IPS-20b (cell line): Measurements from ENCODE around the gene PACSIN2.

ENCODE experiments used
- H3K27ac ChIP-seq: one replicate; pipeline ENCODE4 v1.5.1; 2013; ENCODE audit warnings: low read length
- H3K27me3 ChIP-seq: 2 replicates; pipeline ENCODE4 v1.6.1; 2013; ENCODE audit warnings: mild to moderate bottlenecking, low read length, inconsistent platforms; ENCODE audit not compliant: insufficient read depth
- H3K36me3 ChIP-seq: 2 replicates; pipeline ENCODE4 v1.6.1; 2013; ENCODE audit warnings: low read depth, mild to moderate bottlenecking, inconsistent platforms, low read length, moderate library complexity; ENCODE audit not compliant: insufficient read depth
- H3K4me1 ChIP-seq: 2 replicates; pipeline ENCODE4 v1.6.1; 2013; ENCODE audit warnings: mild to moderate bottlenecking, control low read depth, inconsistent platforms, low read length, moderate library complexity; ENCODE audit not compliant: insufficient read depth
- H3K4me3 ChIP-seq: 2 replicates; pipeline ENCODE4 v1.5.1; 2013; ENCODE audit warnings: mild to moderate bottlenecking, low read length, inconsistent platforms
- H3K9ac ChIP-seq: 2 replicates; pipeline ENCODE4 v1.6.1; 2013; ENCODE audit warnings: low read depth, mild to moderate bottlenecking, inconsistent platforms, low read length, moderate library complexity
- H3K9me3 ChIP-seq: 2 replicates; pipeline ENCODE4 v1.6.1; 2013; ENCODE audit warnings: mild to moderate bottlenecking, low read depth, low read length, inconsistent platforms; ENCODE audit not compliant: insufficient read depth

PACSIN2 gene

DNA sequence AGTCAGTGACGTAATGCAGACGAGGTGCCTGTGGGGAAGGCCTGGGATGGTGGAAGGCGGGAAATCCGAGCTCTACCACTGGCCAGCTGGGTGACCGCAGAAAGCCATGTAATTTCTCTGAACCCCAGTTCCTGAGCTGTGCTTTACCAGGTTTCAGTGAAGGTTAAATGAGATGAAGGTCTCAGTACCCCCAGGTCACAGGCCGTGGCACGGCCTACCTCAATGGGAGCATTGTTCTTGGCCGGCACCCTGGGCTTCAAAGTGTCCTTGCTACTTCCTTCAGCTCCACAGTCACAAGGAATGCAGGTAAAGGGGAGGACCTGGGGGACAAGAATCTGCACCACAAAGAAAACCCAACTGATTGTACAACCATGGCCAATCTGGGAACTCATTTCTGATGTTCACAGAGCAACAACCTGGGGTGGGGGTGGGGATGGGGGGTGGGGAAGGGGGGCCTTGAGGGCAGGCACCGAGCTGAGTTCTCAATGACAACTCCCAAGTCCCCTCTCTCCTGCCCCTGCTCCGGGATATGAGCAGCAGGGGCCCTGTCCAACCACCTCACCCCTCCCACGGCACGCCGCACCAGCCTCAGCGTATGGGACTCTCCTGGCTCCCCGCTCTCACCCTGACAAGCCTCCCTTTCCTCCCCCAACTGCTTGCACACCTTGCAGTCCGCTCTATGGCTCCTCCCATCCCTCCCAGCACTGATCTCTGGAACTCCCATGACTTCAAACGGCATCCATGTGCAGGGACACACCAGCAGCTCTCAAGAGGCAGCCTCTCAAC lies 98.8 kb downstream of the PACSIN2 start:
- Histone ChIP-seq H3K4me1 (peaks cover 24% of the 10 kb centered on the region), H3K4me3 (peak overlapping the region; percentile 16; the same call in 1 of the 2 replicates), H3K9ac (peak overlapping the region; percentile 42; the same call in 1 of the 2 replicates), H3K27ac (peak overlapping the region; percentile 73), H3K36me3 (0 out of 2 replicates have a peak, but pooled peaks cover 4% of the 10 kb centered on the region), H3K27me3 (no peaks in the 10 kb centered on the region), H3K9me3 (no peaks in the 10 kb centered on the region)

DNA sequence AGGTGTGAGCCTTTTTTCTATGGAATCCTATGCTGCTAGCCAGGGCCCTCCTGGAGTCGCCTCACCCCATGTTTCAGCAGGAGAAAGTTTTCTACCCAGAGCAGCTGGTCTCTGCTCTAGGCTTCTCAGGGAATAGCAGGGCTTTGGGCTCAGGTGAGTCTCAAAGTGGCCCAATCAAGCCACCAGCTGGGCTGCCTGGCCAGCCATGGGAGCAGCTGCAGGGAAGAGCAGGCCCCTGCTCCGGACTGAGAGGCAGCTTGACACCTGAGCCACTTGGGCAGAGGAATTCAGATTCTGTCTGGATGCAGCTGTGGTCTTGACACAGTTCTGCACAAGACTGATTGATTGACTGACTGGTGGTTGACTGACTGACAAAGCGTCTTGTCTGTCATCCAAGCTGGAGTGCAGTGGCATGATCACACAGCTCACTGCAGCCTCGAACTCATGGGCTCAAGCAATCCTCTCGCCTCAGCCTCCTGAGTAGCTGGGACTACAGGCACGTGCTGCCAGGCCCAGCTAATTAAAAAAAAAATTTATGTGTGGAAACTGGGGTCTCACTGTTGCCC lies 100.4 kb downstream of the PACSIN2 start:
- H3K9ac ChIP-seq, result no peak overlapping the region

DNA sequence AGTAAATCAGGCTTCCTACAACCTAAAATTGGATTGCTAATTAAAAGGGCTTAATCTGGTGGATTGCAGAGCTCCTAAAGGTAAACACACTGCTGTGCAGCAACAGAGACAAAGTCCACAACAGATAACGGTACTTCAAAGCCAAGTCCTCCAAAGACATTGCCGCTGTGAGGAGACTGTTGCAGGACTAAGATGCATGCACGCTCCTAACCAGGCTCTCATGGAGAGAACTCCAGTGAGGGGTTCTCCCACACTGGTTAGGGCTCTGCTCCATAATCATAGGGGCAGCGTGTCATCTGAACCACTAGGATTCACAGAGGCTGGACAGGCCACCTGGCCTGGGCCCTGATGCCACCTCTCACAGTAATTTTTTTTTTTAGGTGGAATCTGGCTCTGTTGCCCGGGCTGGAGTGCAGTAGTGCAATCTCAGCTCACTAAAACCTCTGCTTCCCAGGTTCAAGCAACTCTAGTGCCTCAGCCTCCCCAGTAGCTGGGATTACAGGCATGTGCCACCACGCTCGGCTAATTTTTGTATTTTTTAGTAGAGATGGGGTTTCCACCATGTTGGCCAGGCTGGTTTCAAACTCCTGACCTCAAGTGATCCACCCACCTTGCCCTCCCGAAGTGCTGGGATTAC lies 101.0 kb downstream of the PACSIN2 start:
- no peak overlapping the region for H3K4me3 ChIP-seq
- H3K27me3 ChIP-seq, result no peaks in the 10 kb centered on the region
- H3K36me3 ChIP-seq, result peaks cover 16% of the 10 kb centered on the region
- H3K4me1 ChIP-seq, result peaks cover 24% of the 10 kb centered on the region
- no peak overlapping the region for H3K9ac ChIP-seq
- no peaks in the 10 kb centered on the region for H3K9me3 ChIP-seq
- no peak overlapping the region for H3K27ac ChIP-seq

More for the DNA sequence above, 100.4 kb downstream of the PACSIN2 start:
- Histone ChIP-seq H3K27ac (no peak overlapping the region), H3K4me1 (peaks cover 24% of the 10 kb centered on the region), H3K9me3 (no peaks in the 10 kb centered on the region), H3K27me3 (no peaks in the 10 kb centered on the region), H3K4me3 (no peak overlapping the region), H3K36me3 (peaks cover 11% of the 10 kb centered on the region)

DNA sequence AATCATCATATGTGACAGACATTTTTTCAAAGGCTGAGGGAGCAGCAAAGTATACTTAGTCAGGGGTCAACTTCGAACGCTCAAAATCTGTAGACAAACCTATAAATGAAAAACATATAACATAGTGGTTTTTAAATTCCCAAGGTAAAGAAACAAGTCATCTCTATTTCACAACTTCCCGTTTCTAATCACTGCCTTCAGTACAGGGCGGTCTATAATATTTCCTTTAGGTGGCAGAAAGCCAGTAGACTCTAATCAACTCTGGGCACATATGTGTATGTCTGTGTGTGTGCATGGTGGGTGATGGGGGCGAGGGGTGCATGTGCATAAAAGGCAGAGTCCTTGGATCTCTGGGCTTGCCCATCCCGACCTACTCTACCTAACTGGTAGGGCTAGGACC lies 102.9 kb downstream of the PACSIN2 start:
- peaks cover 18% of the 10 kb centered on the region for H3K36me3 ChIP-seq
- no peak overlapping the region for H3K4me3 ChIP-seq
- no peak overlapping the region for H3K9ac ChIP-seq
- no peaks in the 10 kb centered on the region for H3K9me3 ChIP-seq
- H3K27me3 ChIP-seq, result no peaks in the 10 kb centered on the region
- H3K27ac ChIP-seq, result no peak overlapping the region
- peaks cover 21% of the 10 kb centered on the region for H3K4me1 ChIP-seq

DNA sequence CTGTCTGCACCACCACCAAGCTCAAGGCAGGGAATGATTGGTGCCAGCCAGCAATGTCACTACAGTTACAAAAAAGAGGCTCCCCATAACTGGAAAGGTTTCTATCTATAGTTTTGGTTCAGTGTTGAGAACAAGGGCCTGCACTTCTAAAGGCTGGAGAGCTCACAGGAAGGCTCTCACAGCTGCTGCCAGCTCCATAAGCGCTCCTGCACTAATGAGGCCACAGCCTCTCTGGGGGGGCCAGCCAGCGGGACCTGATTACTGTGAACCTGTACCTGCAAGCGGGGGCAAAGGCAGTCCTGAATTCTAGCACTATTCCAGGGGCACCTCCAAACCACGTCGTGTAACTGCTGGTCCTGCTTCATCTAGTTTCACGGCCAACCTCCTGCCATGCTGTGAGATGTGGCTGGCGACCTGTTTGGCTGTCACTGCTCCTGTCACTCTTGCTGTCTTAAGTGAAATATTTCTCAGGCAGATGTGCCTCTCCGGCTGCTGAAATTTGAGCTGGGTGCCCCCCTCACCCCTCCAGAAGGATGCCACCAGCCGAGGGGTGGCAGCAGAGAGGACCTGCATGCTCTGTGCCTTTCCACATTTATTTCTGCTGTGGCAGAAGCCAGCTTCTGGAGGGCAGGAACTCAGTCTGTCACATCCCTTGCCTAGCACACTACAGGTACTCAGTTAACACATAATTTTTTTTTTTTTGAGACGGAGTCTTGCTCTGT lies 104.6 kb downstream of the PACSIN2 start:
- Histone ChIP-seq H3K27ac (no peak overlapping the region), H3K4me1 (peaks cover 12% of the 10 kb centered on the region), H3K4me3 (no peak overlapping the region), H3K9me3 (no peaks in the 10 kb centered on the region), H3K27me3 (no peaks in the 10 kb centered on the region), H3K9ac (no peak overlapping the region), H3K36me3 (peaks cover 25% of the 10 kb centered on the region)

DNA sequence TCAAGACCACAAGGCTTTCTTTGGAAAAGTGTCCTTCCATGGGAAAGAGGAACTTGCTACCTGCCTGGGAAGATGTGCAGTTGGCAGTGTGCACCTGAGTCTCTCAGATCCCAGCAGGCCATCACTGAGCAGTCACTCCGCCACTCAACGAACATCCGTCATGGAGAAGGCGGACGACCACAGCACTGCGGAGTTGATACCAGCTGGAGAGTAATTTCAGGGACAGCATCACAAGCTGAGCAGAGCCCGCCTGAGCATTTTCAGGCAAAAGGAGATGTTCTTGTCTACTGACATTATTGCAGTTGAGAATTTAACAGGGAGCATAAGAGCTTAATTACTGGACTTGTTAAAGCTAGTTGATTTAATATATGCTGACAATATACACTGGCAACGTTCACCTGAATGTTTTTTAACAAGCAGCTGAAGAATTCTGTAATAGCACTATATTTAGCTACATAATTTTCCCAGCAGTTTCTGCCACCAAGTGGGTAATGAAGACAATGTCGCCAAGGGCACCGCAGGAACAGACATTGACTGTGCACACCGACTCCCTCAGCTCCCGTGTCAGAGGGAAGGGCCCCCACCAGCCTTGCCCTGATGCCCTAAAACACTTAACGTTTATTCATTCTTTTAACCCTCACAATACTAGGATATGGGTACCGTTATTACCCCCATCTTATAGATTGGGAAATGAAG lies 105.4 kb downstream of the PACSIN2 start:
- Histone ChIP-seq H3K36me3 (peaks cover 25% of the 10 kb centered on the region), H3K27ac (no peak overlapping the region), H3K4me1 (peaks cover 11% of the 10 kb centered on the region)

DNA sequence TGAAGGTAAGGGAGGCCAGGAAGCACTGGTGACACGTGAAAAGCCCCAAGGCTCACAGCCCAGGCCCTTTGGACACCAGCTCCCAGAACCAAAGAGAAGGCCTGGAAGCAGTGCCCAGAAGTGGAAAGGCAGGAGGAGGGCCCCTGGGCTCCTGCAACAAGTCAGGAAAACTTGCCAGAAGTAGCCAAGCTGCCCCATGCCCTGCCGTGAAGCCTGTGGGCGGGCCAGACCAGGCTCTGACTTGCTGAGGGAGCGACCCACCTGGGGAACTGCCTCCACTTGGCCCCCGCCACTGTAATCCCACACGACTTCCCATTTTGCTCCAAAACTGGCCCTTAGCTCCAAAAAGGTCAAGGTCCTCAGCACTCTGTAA lies 106.6 kb downstream of the PACSIN2 start:
- H3K27ac ChIP-seq, result no peak overlapping the region
- H3K27me3 ChIP-seq, result no peaks in the 10 kb centered on the region
- H3K9me3 ChIP-seq, result no peaks in the 10 kb centered on the region
- H3K4me1 ChIP-seq, result 0 out of 2 replicates have a peak, but pooled peaks cover 9% of the 10 kb centered on the region
- H3K4me3 ChIP-seq, result no peak overlapping the region
- H3K9ac ChIP-seq, result no peak overlapping the region
- peaks cover 25% of the 10 kb centered on the region for H3K36me3 ChIP-seq

More for the DNA sequence above, 105.4 kb downstream of the PACSIN2 start:
- H3K27me3 ChIP-seq, result no peaks in the 10 kb centered on the region
- H3K9ac ChIP-seq, result no peak overlapping the region
- H3K4me3 ChIP-seq, result no peak overlapping the region
- no peaks in the 10 kb centered on the region for H3K9me3 ChIP-seq

DNA sequence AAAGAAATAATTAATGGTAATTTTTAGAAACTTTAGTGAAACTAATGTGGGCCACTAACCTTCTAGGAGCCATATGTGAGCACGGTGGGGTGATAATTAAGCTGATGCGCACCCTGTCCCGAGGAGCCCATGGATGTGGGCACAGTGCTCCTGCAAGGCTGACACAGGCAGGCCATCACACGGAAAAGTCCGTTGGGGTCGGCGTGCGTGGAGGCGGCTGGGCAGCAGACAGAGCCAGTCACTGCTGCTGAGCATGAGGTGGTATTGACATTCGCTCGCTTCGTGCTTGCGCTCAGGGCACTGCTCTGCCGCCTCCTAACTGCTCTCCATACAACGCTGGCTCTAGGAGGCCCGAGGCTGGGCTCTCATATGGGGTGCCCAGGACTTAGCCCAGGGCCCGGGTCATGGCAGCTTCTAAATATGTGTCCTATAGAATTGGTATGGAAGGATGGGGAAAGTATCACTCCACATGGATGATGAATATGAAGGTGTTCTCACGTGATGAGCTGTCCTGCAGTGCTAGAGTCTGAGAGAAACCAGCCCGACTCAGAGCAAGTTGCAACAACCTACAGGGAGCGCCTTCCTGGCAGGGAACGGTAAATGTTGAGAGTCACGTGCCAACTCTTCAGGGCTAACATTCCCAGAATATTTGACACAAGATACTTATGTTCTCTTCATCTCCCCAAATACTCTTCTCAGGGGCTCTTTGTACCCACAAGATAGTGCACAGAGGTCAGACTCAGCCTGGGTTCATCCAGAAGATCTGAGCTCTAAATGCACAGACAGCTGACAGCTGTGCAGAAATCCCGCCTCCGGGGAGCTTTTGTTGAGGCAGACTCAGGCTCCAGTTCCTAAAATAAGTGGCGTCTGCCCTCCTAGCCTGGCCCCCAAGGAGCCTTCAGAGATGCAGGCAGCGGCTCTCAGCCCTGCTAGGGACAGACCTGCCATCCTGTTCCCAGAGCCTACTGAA lies 107.3 kb downstream of the PACSIN2 start:
- H3K9me3 ChIP-seq, result no peaks in the 10 kb centered on the region
- no peak overlapping the region for H3K27ac ChIP-seq
- H3K27me3 ChIP-seq, result no peaks in the 10 kb centered on the region
- H3K9ac ChIP-seq, result no peak overlapping the region
- 0 out of 2 replicates have a peak, but pooled peaks cover 9% of the 10 kb centered on the region for H3K4me1 ChIP-seq
- H3K4me3 ChIP-seq, result no peak overlapping the region
- peaks cover 25% of the 10 kb centered on the region for H3K36me3 ChIP-seq

DNA sequence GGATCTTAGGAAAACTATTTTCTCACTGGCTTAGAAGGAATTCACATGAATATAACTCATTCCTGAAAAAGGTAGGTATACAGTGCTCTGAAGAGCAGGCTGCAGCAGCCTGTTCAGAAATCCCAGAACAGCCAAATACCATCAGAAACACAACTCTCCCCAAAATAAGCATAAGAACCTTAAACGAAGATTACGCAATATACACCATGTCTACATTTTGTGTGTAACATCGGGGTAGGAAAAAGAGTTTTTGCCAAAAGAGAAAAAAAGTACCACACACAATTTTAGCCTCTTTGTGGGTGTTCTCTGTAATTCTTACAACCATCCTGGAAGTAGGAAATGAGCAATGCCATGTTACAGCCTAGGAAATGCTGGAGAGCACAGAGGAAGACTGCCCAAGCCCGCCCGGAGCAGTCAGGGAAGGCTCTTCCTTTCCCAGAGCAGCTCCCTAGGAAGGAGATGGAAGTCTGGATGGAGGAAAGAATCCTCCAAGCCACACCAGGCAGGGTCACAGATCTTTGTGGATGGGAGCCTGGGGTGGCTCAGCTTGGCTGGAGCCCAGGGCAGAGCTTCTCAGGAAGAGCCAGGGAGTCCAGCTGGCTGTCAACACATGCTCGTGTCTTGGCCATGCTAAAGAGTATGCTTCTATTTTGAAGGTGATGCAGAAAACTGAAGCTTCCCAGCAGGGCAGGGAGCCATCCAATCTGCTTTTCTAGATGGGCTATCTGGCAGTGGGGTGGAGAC lies 108.2 kb downstream of the PACSIN2 start:
- H3K36me3 ChIP-seq, result peaks cover 25% of the 10 kb centered on the region
- no peak overlapping the region for H3K4me3 ChIP-seq
- no peaks in the 10 kb centered on the region for H3K27me3 ChIP-seq
- H3K27ac ChIP-seq, result no peak overlapping the region
- H3K9me3 ChIP-seq, result no peaks in the 10 kb centered on the region
- H3K4me1 ChIP-seq, result 0 out of 2 replicates have a peak, but pooled peaks cover 9% of the 10 kb centered on the region
- H3K9ac ChIP-seq, result no peak overlapping the region

DNA sequence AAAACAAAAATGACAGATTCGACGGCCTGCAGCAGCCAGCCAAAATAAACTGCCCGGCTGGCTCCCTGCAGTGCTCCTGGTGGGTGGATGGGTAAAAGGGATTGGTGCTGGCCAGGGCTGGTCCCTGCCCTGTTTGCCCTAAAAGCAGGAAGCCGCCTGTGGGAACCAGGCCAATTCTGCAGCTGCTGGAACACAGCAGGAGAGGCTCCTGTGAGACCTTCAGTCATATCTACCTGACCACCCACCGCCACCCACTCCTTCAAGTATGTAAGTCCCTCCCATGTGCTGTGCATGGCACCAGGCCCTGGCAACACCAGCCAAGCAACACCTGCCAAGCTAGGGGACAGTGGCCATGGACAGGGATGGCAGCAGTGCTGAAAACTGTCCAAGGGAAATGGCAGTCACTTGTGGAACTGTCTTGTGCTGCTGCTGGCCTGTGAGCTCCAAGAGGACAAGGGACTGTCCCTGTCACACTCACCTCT lies 109.2 kb downstream of the PACSIN2 start:
- peaks cover 22% of the 10 kb centered on the region for H3K36me3 ChIP-seq
- H3K9ac ChIP-seq, result no peak overlapping the region
- H3K4me1 ChIP-seq, result 0 out of 2 replicates have a peak, but pooled peaks cover 9% of the 10 kb centered on the region
- H3K27ac ChIP-seq, result no peak overlapping the region
- H3K27me3 ChIP-seq, result no peaks in the 10 kb centered on the region
- H3K4me3 ChIP-seq, result no peak overlapping the region
- no peaks in the 10 kb centered on the region for H3K9me3 ChIP-seq
